HG03558 (cell line): ENCODE results near the gene ANXA10.

Experiments
- ATAC-seq: cut with Tn5 transposase; IDR thresholded peaks from one replicate; pipeline ENCODE4 v1.9.1; 2021; ENCODE audit warnings: moderate number of reproducible peaks; ENCODE audit not compliant: unreplicated experiment; ENCODE audit errors: extremely low read depth

ANXA10 gene, protein sequence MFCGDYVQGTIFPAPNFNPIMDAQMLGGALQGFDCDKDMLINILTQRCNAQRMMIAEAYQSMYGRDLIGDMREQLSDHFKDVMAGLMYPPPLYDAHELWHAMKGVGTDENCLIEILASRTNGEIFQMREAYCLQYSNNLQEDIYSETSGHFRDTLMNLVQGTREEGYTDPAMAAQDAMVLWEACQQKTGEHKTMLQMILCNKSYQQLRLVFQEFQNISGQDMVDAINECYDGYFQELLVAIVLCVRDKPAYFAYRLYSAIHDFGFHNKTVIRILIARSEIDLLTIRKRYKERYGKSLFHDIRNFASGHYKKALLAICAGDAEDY

DNA sequence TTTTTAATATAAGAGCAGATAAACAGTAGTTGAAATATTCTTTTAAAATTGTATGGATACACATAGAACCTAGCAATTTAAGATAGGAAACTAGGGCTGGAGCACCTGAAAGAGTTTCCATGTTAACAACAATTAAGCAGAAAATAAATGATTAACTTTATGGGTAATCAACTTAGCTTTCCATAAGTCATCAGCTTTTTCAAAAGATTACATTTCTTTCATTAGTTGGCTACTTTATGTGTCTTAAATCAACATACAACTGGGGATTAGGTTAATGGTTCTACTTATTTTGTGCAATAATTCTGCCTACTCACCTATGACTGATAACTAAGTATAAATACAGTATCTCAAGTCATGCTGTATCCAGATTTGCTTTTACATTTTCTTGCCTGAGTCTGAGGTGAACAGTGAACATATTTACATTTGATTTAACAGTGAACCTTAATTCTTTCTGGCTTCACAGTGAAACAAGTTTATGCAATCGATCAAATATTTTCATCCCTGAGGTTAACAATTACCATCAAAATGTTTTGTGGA lies at the start of gene ANXA10:
Gene ANXA10, plus strand, starts transcription at position 362 of the 537 bp plus-strand sequence. Its CDS starts 164 bp downstream, at position 526.
- ATAC-seq: no peak

DNA sequence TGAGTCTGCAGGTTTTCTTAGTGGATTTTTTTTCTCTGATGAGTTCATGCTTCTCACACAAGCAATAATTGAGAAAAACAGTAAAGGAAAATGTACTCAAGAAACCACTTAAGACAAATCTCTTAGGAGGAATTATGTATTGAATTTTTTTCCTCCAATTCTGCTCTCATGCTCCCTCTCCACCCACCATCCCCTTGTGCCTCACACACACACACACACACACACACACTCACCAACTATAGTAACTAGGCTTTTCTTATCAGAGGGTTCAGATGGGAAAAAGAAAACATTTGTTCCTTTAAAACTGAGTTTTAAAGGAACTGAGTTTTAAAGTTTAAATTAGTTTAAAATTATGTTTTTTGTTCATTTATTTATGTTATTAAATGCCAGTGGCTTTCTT lies 47.0 kb upstream of the ANXA10 start:
- ATAC-seq: no peak

DNA sequence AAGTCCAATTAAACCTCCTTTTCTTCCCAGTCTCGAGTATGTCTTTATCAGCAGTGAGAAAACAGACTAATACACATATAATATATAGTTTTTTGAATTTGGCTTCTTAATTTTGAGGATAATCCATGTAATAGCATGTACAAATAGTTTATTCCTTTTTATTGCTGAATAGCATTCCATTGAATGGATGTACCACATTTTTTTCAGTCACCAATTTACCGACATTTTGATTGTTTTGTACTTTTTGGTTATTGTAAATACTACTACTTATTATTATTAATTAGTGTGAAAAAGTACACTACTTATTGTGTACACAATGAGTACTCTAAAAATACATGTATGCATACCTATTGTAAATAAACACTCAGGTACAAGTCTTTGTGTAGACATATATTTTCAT lies 42.3 kb upstream of the ANXA10 start:
- ATAC-seq: no peak

DNA sequence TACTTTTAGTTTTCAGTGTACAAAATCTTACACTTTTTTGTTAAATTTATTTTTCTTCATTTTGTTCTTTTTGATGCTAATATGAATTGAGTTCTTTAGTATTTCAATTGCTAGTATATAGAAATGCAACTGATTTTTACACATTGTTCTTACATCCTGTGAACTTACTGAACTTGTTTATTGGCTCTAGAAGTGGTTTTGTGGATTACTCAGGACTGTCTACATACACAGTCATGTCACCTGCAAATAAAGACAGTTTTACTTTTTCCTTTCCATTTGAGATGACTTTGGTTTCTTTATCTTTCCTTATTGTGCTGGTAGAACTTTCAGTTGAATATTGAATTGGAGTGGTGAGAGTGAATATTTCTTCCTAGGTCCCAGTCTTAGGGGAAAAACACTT lies 40.8 kb upstream of the ANXA10 start:
- ATAC-seq: no peak

DNA sequence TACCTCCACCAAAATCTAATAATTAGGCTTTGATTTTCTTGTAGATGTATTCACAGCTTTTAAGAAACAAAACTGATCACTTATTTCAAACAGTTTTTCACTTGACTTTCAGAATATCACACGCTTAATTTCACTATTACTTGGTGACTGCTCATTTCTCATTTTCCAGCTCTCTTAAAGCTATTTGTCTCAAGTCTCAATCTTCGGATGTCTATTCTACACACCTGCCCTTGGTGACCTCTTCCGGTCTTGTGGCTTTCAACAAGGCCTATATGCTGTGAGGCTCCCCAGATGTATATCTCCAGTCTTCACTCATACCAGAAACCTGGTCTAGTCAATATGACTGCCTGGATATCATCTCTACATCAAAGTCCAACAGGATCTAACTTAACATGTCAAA lies 34.9 kb upstream of the ANXA10 start:
- peak; percentile 75 for ATAC-seq

DNA sequence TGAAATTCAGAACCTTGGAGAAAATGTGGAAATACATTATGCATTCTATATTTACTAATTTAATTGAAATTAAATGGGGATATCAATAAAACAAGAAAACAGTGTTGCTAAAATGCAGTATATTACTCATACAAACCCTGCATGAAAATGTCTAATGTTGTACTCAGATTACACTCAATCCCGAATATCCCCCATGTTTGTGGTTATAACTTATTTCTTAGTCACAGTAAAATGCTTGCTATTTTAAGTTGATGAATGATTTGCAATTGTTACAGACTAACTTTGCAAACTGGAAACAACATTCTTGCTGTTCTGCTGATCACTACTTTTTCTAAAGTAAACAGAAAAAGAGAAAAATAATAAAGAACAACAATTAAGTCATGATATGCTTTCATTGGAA lies 33.1 kb upstream of the ANXA10 start:
- ATAC-seq: no peak

DNA sequence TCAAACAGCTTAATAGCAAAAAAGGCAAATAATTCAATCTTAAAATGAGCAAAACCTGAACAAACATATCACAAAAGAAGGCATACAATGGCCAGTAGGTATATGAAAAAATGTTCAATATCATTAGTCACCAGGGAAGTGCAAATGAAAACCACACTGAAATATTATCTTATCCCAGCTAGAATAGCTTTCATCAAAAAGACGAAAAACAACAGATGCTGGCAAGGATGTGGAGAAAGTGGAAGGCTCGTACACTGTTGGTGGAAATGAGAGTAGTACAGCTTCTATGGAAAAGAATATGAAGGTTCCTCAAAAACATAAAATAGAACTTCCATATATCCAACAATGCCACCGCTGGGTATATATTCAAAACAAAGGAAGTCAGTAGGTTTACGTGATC lies 29.3 kb upstream of the ANXA10 start:
- no peak for ATAC-seq

DNA sequence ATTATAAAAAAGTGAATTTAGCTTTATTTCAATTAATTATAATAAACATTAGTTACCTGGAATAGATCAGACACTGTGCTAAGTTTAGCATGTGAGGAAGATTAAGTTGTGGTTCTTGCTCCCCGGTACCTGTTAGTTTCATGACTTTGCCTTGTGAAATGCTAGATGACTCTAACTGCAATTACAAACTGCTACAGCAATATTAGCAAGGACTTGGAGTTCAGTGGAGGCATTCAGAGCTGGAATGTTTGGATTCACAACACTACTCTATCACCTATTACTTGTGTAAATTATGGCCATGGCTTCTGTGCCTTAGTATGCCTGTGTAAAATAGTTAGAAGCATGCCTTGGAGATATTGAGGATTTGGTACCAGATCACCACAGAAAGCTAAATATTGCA lies 21.4 kb upstream of the ANXA10 start:
- ATAC-seq: no peak

DNA sequence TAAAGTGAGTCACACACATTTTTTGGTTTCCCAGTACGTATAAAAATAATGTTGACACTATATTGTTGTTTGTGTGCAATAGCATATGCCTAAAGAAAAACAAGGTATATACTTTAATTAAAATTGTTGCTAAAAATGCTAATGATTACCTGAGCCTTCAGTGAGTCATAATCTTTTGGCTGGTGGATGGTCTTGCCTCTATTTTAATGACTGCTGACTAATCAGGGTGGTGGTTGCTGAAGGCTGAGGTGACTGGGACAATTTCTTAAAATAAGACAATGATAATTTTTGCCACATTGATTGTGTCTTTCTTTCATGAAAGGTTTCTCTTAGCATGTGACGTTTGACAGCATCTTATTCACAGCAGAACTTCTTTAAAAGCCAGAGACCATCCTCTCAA lies 21.0 kb upstream of the ANXA10 start:
- ATAC-seq: no peak

DNA sequence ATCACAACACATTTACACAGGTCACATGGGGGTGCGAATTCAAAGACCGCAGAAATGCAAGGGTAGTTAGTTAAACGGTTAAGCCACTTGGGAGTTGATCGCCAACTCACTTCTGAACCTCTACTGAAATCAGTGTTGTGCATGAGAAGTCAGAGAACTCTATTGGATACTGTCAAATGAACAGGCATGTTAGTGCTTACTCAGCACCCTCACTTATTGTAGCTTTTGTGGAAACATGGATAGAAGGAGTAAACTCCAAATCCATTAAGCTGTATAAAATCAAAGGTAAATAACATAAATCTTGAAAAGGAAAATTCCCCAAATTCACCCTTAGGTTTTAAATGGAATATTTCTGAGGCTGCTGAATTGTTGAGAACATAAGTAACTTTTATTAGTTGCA lies 17.5 kb upstream of the ANXA10 start:
- ATAC-seq: no peak

DNA sequence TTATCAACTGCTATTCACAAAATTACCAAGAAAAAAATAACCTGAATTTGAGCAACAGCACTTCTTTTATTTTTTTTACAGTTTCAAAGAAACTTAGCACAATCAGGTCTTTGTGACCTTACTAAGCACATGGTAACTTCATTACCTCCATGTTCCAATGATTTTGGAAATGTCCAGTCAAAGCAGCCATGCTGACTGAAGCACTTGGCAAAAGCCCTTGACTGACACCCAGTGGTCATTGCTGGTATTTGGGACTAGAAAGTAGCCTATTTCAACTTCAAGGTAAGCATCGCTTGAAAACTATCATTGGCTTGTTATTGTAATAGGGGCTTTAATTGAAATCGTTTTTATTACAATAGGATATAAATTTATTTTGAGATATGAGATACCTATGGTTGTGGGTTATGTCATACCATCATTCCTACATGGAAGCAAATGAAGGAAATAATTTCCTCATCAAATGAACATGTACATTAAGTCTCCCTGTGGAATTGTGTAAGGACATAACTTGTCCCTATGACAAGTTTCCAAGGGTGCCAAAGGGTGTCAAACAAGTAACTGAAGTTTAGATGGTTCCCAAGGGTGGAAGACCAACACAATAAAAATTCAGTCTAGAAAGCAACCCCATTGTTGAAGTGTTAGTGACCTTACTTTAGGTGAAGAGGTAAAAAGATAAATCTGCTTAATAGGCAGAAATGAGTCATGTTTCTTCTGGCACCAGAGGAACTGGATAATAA lies 15.2 kb upstream of the ANXA10 start:
- ATAC-seq: peak; percentile 74

DNA sequence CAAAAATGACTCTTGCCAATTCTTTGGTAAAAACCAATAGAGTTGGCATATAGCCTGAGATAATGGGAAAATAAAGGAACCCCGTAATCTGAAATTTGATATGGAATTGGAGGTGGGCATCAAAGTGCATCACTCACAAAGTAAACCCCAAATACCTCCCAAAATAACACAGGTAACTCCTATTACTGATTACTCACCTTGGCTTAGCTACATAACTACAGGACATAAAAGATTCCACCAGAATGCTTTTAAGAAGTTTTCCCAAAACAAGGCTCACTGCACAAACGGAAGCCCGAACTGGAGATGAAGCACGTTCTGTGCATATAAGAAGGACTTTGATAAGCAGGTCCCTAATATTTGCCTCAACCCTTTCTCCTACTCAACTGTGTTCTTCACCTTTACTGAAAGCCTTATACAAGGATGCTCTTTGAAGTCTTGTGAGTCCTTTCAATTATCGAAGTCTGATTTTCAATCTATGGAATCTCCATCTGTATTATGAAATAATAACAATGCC lies 14.6 kb upstream of the ANXA10 start:
- ATAC-seq: no peak

DNA sequence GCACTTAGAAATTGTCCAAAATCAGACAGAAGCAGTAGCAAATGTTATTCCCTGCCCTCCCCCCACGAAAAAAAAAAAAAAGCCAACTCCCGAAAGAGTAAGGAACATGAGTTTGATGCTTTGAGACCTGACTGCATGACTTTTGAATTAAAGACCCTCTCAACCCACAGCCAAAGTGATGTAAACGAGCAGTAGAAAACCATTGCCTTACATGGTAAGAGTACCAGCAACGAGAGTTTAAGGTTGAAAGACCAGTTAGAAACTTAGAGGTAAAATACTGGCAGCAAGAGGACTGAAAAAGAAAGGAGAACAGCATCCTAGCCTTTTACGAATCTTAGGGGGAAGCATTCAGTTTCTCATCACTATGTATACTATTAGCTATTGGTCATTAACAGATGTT lies 10.0 kb upstream of the ANXA10 start:
- ATAC-seq: no peak

DNA sequence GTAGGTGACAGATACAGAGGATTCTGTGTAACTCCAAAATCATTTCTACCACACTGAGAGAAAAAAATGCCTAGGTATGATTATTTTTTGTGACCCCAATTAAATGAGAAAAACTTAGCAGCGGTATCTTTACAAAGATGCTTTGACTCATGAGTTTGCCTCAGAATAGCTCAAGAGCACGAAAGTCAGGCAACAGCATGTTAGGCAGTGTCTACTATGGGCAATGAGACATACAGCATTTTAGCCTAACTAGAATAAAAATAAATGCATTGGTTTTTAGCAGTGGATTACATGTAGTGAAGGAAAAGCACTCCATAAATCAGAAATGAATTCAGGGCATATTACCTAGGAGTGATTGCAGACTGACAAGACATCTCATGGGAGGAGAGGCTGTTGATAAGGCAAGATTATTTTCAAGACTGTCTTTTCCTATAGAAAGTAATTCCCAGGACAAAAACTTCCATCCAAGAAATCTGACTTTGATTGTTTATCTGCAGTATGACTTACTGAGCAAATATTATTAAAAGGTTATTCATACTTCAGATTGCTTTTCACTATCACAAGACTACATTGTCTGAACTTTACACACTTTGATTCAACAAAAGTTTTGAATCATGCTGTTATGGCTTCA lies 3.6 kb downstream of the ANXA10 start:
- ATAC-seq: no peak

DNA sequence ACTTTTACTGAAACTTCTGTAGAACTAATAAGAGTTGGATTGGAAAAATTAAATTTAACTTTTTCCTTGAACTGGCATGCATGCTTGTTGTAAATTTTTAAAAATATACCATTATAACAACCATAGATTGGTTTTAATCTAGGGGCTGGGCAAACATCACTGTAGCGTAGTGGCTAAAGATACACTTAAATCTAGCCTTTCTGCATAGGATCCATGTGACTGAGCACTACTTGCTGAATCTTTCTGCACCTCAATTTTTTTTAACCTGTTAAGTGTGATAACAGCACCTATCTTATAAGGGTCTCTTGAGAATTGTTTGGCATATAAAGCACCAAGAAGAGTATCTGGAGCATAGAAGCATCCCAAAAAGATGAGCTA lies 4.1 kb downstream of the ANXA10 start:
- no peak for ATAC-seq

DNA sequence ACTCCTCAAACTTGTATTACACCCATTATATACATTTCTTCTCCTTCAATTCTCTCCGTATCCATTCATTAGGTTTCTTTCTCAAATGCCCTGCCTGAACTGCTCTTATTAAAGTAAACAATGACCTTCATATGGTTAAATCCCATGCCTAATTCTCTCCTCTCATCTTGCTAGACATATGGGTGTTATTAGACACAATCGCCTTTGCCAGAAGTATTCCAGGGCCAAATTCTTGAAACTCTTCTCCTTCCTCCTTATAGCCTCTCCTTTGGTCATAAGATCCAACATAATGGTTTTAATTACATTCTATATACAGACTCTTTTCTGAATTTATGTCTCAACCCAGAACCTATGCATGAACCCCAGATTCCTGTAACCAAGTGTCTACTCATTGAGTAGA lies 4.8 kb downstream of the ANXA10 start:
- no peak for ATAC-seq

DNA sequence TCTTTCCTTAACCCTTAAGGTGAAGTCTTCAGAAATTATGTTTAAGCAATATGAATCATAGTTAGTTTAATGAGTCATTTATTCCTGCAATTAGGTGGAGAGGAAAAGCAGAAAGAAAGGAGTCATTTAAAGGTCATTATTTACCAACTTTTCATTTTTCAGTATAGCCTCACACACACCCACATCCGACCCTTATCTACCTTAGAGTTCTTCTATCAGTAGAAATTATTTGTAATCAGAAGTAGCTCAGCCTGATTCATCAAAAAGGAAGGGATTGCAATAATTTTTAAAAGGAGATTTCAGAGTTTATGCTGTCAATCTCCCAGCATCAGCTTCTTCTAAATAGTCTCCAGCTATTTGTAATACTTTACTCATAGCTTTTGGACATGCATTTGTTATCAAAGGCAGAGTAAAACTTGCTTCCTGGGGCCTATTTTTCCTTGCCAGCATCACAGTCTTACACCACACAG lies 5.9 kb downstream of the ANXA10 start:
- no peak for ATAC-seq

DNA sequence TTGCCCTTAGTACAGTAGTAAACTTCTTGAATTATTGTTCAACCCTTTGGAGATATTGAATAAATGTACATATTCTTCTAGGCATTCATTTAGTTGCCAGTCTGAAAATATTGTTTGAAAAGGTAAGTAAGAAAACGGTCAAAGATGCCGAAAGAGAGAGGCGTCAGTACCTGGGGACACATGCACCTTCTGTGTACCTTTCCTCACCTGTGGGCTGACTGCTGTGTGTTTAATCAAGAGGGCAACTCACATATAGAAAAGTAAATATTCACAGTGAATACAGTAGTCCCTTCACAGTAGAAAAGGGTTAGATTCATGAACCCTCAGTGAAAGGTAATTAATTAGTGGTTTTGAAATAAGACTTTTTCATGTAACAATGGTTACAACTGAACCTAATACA lies 6.9 kb downstream of the ANXA10 start:
- ATAC-seq: no peak

DNA sequence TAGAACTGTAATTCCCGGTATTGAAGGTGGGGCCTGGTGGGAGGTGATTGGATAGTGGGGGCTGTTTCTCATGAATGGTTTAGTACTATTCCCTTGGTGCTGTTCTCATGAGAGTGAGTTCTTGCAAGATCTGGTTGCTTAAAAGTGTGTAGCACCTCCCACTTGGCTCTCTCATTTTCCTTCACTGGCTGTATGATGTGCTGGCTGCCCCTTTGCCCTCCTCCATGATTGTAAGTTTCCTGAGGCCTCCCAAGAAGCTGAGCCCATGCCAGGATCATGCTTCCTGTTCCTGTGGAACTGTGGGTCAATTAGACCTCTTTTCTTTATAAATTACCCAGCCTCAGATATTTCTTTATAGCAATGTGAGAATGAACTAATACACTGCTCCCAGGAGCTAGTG lies 8.7 kb downstream of the ANXA10 start:
- no peak for ATAC-seq

DNA sequence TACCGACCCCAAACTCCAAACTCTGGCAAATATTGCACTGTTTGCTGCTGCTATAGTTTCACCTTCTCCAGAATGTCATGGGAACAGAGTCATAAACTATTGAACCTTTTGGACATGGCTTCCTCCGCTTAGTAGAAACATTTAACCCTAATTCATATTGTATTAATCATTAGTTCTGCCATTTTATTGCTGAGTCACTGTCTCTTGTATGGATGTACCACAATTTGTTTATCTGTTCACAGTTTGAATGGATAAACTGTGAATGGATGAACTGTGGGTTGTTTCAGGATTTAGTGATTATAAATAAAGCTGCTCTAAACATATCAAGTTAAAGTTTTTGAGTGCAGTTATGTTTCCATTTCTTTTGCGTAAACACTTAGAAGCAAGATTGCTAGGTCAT lies 10.1 kb downstream of the ANXA10 start:
- no peak for ATAC-seq

DNA sequence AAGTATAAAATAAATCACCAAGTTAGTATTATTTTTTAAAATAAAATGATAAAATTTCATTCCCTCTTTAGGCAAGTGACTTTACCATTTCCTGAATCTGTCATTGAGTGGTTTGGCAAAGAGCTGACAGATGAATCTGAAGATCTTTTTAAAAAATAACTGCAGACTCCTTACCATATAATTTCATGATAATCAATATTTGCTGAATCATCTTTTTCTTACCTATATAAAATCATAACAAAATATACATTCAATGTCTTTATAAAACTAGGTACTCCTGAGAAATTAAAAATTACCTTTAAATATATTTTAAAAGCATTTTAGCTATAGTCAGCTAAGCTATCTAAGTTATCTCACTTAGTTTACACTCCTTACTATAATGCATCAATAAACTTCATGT lies 17.2 kb downstream of the ANXA10 start:
- ATAC-seq: no peak
